Measurements from ENCODE around the gene HNRNPA0. TPM values are rescaled to one million over a fixed set of nuclear protein-coding genes. Genes with fewer than 3 reads are reported as not detected.

The HNRNPA0 gene
- polyA plus RNA-seq, 1 donor from 2014 or later = 80.3 TPM

GRCh38 chr5:137750436-137750835 lies 3.7 kb downstream of the HNRNPA0 start:
- Histone ChIP-seq H3K9me3 (ENCODE audit: low read length) (no peaks in the 10 kb centered on the region), H3K9ac (ENCODE audit: low read length) (no peak overlapping the region), H4K20me1 (ENCODE audit: insufficient read depth) (peaks cover 41% of the 10 kb centered on the region), H3K4me2 (ENCODE audit: low read length) (peak overlapping the region; percentile 99), H3K79me2 (replicated peaks; ENCODE audit: insufficient read depth, low read length) (peaks cover 53% of the 10 kb centered on the region), H3K27ac (ENCODE audit: low read length) (no peak overlapping the region), H3K9me2 (ENCODE audit: insufficient read depth, low read length) (no peaks in the 10 kb centered on the region), H3K4me3 (ENCODE audit: low read length) (peak overlapping the region; percentile 73), H3K27me3 (ENCODE audit: insufficient read depth, low read depth, low read length) (no peaks in the 10 kb centered on the region), H2AFZ (ENCODE audit: low read depth, low read length) (no peak overlapping the region), H3F3A (ENCODE audit: insufficient read depth, low read length, poor library complexity, severe bottlenecking) (no peaks in the 10 kb centered on the region), H3K36me3 (ENCODE audit: insufficient read depth, low read length) (peaks cover 3% of the 10 kb centered on the region)
- TF ChIP-seq TAF1 (IDR thresholded peaks at IDR 0.05; ENCODE audit: low read depth) = no peak
- no peak for TF ChIP-seq POLR2AphosphoS5 (IDR thresholded peaks at IDR 0.05)
- no peak for TF ChIP-seq EZH2 (IDR thresholded peaks at IDR 0.05; ENCODE audit: borderline replicate concordance, insufficient read depth, low read length, poor library complexity, severe bottlenecking)
- TF ChIP-seq MXI1 (conservative IDR thresholded peaks at IDR 0.05; ENCODE audit: poor library complexity, severe bottlenecking) = no peak

- Histone ChIP-seq H3K9me2 (ENCODE audit: insufficient read depth, low read length) (no peaks in the 10 kb centered on the region), H3K36me3 (ENCODE audit: insufficient read depth, low read length) (peaks cover 3% of the 10 kb centered on the region), H3K4me2 (ENCODE audit: low read length) (no peak overlapping the region), H4K20me1 (ENCODE audit: insufficient read depth) (peaks cover 35% of the 10 kb centered on the region), H3K27ac (ENCODE audit: low read length) (no peak overlapping the region), H3K27me3 (ENCODE audit: insufficient read depth, low read depth, low read length) (no peaks in the 10 kb centered on the region), H3K9me3 (ENCODE audit: low read length) (no peaks in the 10 kb centered on the region), H3K4me3 (ENCODE audit: low read length) (no peak overlapping the region), H3K9ac (ENCODE audit: low read length) (no peak overlapping the region), H2AFZ (ENCODE audit: low read depth, low read length) (no peak overlapping the region), H3K79me2 (replicated peaks; ENCODE audit: insufficient read depth, low read length) (peaks cover 41% of the 10 kb centered on the region), H3F3A (ENCODE audit: insufficient read depth, low read length, poor library complexity, severe bottlenecking) (no peaks in the 10 kb centered on the region)
- no peak for TF ChIP-seq POLR2AphosphoS5 (IDR thresholded peaks at IDR 0.05)
- TF ChIP-seq SMC3 (conservative IDR thresholded peaks at IDR 0.05; ENCODE audit: poor library complexity) = no peak
- no peak for TF ChIP-seq CTCF (IDR thresholded peaks at IDR 0.05; ENCODE audit: poor library complexity, severe bottlenecking)
These were observed 6.3 kb downstream of the HNRNPA0 start for GRCh38 chr5:137747848-137748247.

GRCh38 chr5:137743031-137743640 lies 11.0 kb downstream of the HNRNPA0 start:
- no peak overlapping the region for H3K4me3 ChIP-seq (ENCODE audit: low read length)
- H3K9me3 ChIP-seq (ENCODE audit: low read length) = no peaks in the 10 kb centered on the region
- no peaks in the 10 kb centered on the region for H4K20me1 ChIP-seq (ENCODE audit: insufficient read depth)
- TF ChIP-seq MXI1 (conservative IDR thresholded peaks at IDR 0.05; ENCODE audit: poor library complexity, severe bottlenecking) (no peak), REST (IDR thresholded peaks at IDR 0.05; ENCODE audit: borderline replicate concordance) (no peak), RAD21 (conservative IDR thresholded peaks at IDR 0.05) (peak; percentile 73), SMC3 (conservative IDR thresholded peaks at IDR 0.05; ENCODE audit: poor library complexity) (peak; percentile 84), CTCF (IDR thresholded peaks at IDR 0.05; ENCODE audit: poor library complexity, severe bottlenecking) (peak; percentile 76)
- H3K4me2 ChIP-seq (ENCODE audit: low read length) = no peak overlapping the region
- H3F3A ChIP-seq (ENCODE audit: insufficient read depth, low read length, poor library complexity, severe bottlenecking) = no peaks in the 10 kb centered on the region
- no peaks in the 10 kb centered on the region for H3K9me2 ChIP-seq (ENCODE audit: insufficient read depth, low read length)
- no peaks in the 10 kb centered on the region for H3K27me3 ChIP-seq (ENCODE audit: insufficient read depth, low read depth, low read length)
- no peak overlapping the region for H3K9ac ChIP-seq (ENCODE audit: low read length)
- no peaks in the 10 kb centered on the region for H3K36me3 ChIP-seq (ENCODE audit: insufficient read depth, low read length)
- H3K79me2 ChIP-seq (replicated peaks; ENCODE audit: insufficient read depth, low read length) = no peaks in the 10 kb centered on the region
- no peak overlapping the region for H2AFZ ChIP-seq (ENCODE audit: low read depth, low read length)
- no peak overlapping the region for H3K27ac ChIP-seq (ENCODE audit: low read length)
